IPS-NIHi11 (cell line): ENCODE results near the gene KCTD1.

Experiments
- DNase-seq: peaks from one replicate; pipeline ENCODE4 v3.0.0; 2012; ENCODE audit warnings: mixed read lengths, low spot score

Gene KCTD1

DNA sequence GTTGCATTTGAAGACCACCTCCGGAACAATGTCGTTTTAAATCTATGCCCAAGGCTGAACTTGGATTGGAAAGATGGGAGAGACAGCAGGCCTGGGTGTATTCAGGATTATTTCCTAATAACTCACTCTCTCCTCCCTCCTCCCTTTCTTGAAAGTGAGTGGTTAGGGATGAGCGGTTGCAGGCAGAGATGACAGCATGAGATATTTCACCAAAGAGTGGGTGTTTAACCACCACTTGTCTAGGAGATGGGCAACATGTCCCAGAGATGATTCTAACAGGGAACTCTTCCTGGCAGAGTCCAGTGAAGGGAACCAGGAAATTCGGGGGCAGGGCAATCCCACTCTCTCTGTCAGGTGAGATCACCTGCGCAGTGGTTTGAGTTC lies 123.2 kb downstream of the KCTD1 start:
- no peak for DNase-seq

DNA sequence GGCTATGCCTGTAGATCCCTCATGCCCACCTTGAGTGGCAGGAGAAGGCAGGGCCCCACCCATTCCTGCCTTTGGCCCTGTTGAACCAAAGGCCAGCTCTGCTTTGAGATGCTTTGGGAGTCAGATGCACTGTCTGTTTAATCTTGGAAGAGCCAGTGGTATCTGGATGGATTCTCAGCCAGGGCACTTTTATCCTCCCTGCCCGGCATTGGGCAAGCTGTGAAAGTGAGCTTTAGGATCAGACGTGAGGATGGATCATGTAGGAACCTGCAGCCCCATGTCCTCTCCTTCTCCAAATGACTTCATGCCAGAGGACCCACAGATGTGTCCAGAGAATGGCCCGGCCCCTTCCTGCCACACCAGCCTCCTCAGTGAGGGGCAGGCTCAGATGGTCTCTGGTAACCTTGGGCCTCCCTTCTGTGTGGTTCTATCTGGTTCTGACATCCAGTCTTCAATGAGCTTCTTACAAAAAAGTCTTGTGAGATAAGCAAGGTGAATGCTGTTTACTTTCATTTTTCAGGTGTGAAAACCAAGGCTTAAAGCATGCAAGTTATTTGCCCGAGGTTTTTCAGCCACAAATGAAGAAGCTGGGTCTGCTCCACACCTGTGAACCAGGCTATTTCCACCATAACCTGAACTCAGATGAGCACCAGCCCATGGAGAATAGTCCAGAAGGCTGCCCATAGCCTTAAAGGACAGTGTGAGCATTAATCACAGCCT lies 123.8 kb downstream of the KCTD1 start:
- DNase-seq: no peak

DNA sequence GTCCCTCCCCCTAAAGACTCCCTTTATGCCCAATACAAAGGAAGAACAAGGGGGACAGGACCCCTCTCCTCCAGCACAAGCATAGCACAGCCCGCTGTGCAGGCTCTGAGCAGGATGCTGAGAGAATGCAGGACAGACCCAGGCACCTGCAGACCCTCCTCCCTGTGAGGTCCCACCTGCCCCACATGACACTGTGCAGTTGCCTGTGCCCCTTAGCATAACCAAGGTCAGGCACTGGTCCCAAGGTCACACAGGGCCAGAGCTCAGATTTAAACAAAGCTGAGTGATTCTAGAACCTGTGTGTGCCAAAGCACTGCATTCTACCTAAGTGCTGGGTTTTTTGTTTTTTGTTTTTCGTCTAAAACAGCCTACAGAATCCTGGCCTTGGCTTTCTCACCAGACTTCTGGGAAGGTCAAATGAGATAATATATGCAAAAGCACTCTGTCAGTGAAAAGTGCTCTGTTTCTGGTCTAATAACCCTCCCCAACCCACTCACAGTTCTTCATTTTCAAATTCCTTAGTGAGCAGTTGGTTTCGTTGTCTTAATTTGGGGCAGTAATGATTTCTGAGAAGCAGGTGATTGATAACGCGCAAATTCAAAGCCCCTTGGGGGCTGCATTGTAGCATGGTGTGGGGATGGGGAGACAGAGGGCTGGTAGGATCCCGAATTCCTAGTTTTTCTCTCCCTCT lies 125.7 kb downstream of the KCTD1 start:
- no peak for DNase-seq

DNA sequence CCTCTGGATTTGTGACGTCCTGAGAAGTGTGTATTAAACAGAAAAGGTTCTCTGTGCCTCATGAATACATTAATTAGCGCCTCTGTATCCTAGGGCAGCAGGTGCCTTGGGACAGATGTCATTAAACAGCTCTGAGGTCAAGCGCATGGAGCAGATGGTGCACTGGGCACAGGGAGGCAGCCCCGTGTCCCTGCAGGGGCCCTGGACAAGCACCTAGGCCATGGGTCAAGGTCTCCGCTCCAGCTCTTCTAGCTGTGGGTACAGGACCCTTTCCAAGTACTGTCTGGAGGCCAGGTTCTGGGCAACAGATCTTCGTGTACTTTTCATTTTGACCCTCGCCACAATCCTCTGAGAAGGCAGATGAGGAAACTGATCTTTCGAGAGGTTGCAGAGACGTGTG lies 126.4 kb downstream of the KCTD1 start:
- no peak for DNase-seq

DNA sequence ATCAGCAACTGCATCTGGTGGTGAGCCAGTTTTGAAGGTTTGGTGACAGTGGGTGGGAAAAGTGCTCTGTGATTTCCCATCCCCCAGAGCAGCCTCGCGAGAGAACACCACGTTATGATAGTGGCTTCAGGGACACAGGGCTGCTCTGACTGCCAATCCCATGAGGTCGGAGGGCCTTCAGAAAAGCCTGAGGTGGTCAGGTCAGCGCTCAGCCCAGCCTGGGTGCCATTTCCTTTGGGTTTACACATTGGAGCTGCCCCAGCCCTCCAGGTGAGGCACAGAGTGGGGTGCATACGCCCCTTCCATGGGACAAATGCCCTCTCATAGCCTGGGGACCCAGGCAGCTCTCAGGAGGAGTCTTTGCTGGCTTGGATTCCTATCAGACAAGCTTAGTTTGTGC lies 126.8 kb downstream of the KCTD1 start:
- no peak for DNase-seq

DNA sequence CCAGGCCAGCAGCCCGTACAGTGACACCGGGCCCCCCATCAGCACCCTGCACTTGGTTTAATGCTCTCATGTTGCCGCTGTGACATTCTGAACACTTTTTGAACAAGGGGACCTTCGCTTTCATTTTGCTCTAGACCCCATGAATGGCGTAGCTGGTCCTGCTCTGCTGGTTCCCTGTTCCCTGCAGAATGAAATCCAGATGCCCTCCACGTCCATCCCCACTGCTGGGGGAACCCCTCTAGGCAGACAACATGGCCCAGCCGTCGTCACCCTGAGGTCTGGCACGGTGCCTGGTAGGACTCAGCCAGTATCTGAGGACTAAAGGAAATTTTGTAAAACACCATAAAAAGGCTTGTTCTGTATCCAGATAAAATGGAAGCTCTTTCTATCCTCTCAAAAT lies 128.6 kb downstream of the KCTD1 start:
- no peak for DNase-seq

DNA sequence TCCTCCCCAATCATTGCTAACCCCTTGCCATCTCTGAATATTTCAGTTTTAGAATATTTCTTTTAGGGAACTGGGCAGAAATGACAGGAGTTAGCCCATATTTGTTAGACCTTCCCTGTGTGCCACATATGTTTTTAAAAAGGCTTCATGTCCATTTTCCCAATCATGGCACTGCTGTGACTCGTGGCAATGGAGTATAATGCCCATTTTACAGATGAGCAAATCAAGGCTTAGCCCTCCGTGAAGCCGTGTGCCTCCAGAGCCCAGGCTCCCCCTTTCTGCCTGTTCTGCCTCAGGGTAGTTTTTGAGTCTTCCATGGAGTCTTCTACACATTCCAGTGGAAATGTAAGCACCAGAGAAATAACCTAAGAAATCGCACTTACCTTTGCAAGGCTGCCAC lies 130.1 kb downstream of the KCTD1 start:
- no peak for DNase-seq

DNA sequence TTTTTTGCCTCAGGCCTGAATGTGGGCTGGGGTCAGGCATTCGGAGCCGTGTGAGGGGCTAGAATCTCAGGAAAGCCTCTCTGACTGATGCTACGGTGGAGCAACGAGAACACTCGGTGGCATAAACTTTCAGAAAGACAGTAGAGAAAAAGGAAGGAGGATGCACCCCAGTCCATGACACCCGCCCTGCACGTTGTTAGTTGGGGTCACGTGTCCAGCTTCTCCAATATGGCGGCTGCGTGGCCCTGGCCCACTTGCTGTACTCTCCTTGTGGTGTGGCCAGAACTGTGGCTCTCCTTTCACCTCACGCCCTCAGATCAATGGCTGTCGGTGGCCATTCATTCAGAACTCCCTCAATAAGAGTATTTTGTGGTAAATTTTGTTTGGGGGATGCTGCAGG lies 131.2 kb downstream of the KCTD1 start:
- no peak for DNase-seq

DNA sequence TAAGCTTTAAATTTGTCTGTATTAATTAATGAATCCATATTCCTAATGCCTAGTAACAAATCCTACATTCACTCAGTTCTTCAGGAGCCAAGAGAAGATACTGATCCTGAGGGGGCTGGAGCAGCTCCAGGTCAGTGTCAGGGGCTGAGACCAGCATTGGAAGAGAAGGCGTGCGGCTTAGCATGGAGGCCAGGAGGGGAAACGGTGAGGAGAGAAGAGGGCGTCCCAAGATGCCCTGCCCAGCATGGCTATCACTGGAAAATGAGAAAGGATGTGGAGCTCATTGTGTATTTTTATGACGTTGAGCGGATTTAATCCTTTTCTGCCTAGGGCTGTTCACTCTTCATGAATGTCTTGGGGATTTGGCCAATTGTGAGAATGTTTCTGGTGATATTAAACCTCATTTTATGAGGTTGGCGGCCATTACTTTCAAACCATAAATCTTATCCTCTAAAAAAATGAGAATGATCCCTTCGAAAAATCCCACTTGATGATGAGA lies 131.7 kb downstream of the KCTD1 start:
- no peak for DNase-seq

DNA sequence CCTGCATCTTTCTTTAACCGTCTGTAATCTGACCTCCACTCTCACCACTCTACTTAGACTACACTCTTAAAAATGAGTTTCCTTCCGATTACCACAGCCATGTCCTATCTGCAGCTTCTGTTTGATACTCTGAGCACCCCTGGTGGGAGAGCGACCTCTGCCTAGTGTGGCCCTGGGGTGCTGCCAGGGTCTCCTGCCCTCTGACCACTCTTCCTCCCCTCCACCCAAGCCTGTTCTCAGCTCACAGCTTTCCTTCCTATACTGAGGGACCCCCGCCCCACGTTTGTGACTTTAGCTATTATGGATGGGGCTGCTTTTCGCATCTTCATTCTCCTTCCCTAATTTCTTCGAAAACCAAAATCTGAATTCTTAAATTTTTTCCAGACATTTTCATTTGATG lies 132.7 kb downstream of the KCTD1 start:
- DNase-seq: no peak

DNA sequence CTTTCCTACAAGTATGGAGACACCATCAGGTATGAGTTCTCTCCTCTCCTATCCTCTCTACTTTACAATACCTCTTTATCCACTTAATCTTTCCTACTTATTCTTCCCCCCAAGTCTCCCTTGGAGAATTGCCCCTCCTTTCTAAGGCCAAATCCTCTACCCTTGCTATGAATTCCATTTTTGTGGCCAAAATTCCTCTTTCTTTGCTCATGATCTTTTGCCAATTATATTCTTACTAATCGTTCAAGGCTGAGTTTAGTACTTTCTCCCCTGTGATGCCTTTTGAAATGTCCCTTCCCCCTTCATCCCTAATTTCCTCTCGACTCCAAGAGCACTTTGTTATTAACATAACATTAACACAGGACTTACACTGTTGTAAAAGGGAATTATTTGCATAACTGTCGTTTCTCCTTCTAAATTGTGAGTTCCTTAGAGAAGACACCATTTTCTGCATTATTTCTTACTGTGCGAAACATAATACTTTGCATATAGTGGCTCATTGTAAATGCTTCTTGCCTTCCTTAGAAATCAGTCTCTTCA lies 133.4 kb downstream of the KCTD1 start:
- no peak for DNase-seq

DNA sequence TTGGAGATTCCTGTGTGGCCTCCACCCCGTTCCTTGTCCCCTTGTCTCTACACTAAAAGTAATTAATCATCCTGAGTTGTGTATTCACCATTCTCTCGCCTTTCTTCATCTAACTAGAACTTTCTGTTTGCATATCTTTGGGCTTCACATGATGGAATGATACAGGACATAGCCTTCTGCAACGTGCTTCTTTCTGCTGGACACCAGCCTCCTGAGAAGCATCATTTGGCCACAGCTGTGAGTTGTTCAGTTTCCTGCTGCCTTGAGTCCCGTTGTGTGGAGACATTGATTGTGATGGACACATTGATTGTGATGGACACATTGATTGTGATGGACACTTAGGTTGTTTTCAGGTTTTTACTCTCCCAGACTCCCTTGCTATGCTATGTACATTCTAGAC lies 139.3 kb downstream of the KCTD1 start:
- no peak for DNase-seq

DNA sequence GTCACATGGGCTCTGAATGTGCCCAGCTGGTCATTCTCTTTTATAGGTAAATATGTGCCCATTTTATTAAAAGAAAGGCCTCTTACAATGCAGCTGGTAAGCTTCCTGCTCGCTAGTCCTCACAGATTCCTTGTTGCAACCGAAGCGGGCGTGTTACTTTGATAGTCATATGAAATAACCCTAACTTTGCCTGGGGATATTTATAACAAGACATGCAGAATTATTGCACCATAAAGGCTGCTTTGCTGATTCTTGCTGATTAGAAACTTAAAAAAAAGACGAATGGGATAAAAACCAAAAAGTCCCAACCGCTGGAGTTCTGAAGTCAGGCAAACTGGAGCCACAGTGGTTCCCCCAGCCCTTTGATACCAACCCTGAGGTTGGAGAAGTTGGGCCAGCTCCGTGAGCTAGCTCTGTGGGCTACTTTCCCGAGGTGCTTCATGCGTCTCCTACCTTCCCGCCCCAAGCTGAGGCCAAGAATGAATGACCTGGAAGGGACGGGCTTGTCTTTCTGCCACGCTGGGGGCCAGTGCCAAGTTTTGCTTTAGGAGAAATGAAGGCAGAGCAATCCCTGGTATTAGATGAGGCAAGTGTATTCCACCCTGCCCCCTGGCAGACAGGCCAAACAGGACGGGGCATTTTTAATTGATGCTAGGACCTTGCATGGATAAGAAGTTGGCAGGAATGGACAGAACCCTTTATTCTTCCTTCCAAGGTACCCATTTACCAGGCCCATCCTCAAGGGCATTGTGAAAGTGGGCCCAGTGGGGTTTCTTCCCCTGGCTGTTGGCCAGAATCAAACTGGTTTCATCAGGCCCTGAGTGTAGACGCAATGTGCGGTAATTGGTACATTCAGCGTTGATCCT lies 140.4 kb downstream of the KCTD1 start:
- no peak for DNase-seq

DNA sequence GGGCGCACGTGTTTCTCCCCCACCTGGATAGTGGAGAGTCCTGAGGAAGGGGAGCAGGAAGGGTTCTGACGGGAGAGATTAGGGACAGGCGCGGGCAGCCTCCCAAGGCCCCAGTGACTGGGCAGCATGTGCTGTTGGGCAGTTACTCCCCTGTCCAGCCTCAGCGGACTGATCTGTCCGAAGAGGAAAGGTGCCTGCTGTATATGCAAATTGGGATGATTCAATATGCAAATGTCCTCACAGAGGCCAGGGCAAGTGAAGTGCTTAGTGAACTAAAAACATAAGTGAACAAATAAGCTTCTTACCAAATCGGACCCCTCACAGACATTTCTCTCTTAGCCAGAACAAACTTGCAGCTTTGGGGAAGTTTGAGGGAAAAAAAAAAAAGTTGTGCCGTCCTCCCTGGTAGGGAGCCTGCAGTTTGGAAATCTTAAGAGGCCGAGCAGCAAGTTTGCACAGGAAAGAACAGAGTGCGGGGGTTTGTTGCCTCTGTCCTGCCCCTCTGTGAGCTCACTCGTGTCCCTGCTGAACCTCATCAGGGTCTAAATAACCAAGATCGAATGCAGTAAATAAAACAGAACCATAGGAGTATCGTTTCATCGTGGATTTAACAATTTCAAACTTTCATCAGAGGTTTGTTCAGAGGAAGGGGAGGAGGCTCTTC lies 141.4 kb downstream of the KCTD1 start:
- no peak for DNase-seq

DNA sequence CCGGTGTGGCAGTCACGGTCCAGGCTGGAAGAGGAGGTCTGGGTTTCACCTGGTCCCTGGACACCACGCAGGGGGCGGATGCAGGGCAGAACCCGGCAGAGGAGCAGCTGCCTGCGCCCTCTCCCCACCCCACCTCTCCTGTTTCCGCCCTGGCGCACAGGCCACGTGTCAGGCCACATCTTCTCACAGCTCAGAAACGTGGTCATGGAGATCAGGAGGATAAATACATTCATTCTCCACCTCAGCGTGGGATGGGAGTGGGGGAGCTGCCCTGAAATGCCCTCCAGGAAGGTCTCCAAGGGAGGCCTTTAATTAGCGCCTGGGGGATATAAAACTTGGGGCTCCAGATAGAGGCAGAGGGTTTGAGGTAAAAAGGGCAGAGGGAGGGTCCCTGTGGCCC lies 142.0 kb downstream of the KCTD1 start:
- DNase-seq: no peak

DNA sequence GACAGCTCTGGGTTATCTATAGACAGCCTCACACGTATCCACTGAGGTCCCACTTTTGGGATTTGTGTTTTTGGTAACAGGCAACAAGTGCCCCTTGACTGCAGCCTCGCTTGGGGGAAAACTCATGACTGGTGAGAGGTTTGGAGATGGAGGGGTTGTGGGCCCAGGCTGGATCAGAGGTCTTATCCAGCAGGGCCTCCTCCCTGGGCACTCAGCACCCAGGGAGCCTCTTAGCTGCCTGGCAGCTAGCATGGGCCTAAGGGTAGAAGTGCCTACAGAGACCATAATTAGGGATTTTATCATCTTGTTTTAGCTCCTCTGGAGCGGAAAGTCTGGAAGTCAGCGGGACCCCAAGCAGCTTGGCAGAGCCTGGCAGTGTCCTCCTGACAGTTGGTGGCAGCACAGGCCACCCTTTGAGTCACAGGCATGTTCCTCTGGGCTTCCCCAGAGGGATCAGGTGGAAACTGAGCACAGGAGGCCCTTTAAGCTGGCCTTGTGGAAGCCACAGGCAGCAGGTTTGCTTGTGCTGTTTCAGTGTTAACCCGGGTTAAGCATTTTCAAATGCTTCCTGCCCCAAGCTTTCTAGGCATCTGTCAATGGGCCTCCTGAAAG lies 143.1 kb downstream of the KCTD1 start:
- peak; percentile 64 for DNase-seq
